Measurements from ENCODE around the gene CAT.

CAT gene

DNA sequence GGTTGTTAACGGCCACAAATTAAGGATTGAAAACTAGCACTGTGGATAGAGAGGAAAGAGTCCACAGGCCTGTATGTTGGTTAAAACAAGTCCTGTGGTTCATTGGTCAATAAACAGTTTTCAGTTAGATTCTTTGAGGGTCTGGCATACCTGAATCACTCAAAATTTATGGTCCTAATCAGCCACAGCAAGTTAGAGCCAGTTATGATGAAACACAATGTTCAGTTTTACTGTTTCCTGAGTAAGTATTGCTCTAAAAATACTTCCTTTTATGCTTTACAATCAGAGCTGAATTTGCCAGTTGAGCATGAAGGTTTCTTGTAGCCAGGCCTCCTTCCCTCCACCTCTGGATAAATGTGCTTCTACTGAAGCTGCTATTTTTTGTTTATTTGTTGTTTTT lies 12.9 kb upstream of the CAT start:
- DNase-seq (ENCODE audit: low spot score), result no peak

DNA sequence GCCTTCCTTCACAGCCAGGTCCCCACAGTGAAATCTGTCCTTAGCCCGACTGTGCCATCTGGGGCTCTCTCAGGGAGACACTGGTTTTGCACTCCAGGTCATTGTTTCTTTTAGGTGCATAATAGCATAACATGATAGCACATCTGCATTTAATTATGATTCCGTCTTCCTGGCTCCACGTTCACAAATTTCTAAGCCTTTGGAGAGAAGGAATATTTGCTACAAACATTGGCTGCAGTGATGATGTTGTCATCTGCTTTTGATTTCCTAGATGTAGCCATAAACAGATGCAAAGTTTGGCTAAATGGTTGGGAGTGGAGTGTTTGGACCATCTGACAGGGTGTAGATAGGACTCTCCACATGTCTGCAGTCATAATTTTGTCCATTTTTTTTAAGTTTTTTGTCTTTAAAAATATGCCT lies 12.0 kb upstream of the CAT start:
- no peak for DNase-seq (ENCODE audit: low spot score)

DNA sequence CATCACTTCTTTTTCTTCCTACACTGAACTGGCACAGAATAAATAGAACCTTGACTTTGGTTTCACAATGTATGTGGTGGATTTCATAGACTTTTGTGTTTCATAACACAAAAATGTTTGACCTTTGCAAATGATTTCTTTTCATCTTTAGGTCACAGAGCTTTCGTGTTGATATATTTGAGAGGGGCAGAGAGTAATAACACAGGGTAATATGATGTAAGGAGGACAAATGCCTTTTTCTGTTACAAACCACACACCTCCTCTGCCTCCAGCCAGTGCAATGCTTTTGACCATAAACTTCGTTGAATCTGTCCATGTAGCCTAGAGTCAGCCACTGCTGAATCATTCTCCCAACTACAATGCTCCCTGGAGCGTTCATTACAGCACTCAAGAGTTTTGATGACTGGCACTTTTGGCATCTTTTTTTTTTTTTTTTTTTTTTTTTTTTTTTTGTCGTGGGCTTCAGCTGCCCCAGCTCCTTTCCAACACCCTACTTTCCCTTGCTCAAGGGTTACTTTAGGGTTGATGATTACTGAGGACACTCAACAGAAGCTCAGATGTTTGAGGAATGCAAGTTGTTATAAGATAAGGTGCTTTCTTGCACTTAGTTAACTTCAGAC lies 11.4 kb upstream of the CAT start:
- no peak for DNase-seq (ENCODE audit: low spot score)

DNA sequence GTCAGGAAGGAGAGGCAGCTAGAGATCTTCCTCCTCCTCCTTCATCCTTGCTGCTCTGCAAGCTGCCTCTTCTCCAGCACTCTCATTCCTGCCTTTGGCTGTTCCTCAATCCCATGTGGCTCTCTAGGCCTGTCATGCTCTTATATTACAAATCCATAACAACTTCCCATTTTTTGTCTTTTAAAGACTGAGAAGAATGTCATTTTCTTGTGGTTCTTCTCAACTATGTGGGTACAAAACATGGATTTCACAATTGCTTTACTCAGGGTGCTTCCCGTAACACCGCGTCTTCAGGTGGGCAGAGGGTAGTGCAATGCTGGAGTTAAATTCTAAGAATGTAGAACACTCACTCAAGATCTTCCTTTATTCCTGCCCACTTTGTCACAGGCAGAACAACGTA lies 6.8 kb upstream of the CAT start:
- no peak for DNase-seq (ENCODE audit: low spot score)

DNA sequence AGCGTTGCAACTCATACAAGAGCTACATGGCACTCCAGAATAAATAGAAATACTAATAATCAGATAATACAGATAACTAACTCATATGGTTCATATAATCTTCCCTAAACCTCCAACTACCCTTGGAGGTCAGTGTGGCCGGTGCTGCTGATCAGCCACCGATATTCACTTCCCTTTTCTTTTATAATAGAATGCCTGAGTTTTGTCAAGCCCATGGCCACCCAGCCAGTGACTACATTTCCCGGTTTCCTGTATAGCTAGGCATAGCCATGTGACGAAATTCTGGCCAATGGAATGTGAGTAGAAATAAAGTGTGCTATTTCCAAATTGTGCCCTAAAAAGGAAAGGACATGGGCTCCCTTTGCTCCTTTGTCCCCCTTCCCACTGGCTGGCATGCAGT lies 5.9 kb upstream of the CAT start:
- DNase-seq (ENCODE audit: low spot score), result no peak

DNA sequence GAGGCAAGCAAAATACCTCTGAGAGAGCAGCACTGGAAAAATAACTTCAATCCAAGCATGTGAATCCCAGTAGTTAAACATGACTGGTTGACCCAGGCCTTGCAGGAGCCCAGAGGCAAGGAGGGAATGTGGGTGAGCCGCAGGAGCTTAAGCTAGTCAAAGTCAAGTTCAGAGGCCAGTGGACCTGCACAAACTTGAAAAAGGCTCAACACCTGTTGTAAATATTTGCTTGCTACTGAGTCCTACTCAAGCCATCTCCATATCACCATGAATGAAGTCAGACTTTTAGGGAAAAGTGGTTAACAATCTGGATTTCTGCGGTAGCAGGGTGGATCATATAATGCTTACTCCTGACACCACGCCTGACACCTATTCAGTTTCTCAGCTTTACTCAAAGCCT lies 4.8 kb upstream of the CAT start:
- no peak for DNase-seq (ENCODE audit: low spot score)

DNA sequence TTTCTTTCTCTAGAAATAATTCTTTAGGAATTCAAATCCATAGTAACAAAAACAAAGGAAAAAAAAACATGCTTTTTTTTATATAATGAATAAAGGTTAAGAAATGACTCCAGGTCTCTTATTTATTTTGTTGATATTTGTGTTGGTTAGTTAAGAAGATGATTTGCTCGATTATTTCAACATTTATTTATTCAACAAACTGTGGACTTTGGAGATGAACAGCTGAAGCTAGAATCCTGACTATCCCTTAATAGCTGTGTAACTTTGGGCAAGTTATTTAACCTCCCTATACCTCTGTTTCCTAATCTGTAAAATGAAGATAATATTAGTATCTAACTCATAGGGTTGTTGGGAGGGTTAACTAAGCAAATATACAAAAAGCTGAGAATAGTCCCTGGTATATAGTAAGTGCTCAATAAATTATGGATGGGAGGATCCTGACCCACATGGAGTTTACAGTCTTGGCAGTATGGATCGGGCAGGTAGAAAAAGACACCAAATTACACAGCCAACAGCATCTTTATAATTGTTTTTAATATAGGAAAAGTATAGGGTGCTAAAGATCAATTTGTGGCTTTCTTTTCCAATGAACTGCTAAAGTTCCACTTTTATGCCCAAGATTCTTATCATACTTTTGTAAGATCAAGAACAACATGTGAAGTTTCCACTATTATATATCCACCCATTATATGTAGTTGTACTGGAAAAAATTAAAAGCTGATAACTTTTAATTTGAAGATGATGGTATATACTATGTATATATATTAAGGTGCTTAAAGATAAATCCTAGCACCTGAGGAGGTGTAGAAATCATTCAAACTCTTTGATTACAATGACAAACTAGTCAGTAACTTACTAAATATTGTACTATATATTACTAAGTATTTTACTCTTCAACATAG lies 1.3 kb upstream of the CAT start:
- no peak for DNase-seq (ENCODE audit: low spot score)

DNA sequence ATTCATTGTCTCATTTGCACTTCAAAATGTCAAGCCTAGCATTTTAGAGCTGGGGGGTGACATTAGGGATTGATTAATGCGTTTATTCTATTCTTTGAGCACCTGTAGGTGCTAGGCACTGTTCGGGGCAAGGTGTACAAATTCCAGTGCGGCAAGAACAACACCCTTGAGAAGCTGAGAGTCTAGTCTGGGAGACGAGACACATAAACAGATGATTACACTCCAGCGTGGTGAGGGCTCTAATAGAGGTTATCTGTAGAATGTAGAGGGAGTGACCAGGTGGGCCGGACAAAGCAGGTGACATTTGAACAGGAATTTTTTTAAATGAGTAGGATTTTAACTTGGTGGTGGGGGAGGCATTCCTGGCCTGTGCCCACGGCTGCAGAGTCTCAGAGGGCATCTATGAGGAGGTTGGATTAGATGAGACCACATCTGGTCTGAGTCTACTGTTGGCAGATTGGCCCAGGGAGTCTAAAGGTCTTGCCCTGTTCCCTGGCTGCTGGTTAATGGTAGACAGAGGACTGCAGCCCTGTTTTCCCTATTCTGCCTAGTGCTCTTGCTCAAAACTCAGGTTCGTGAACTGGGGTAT lies 970 bp downstream of the CAT start:
- DNase-seq (ENCODE audit: low spot score), result no peak

DNA sequence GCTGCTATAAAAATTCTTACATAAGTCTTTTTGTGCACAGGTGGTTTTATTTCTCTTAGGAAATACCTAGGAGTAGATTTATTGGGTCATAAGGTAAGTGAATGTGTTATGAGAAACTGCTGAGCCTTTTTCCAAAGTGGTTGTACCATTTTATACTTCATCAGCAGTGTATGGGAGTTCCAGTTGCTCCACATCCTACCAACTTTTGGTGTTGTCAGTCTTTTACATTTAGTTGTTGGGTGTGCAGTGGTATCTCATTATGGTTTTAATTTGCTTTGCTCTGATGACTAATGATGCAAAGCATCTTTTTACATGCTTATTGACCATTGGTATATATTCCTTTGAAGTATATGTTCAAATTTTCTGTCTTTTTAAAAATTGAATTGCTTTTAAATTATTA lies 3.1 kb downstream of the CAT start:
- DNase-seq (ENCODE audit: low spot score), result no peak

DNA sequence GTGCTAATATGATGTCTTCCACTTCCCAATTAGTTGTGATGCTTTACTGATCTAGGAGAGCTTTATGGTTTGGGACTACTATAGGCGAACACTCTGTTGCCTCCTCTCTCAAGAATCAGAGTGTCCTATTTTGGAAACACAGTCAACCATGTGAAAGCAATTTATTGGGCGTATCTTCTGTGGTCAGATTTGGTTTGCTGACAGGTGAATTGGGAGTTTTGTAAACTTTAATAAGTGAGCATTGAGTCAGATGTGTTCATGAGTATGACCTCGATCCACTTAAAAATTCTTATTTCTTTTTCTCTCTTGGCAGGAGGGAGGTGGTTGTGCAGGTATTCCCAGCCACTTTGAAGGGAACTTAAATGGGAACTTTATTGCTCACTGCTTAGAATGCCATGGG lies 4.4 kb downstream of the CAT start:
- no peak for DNase-seq (ENCODE audit: low spot score)

DNA sequence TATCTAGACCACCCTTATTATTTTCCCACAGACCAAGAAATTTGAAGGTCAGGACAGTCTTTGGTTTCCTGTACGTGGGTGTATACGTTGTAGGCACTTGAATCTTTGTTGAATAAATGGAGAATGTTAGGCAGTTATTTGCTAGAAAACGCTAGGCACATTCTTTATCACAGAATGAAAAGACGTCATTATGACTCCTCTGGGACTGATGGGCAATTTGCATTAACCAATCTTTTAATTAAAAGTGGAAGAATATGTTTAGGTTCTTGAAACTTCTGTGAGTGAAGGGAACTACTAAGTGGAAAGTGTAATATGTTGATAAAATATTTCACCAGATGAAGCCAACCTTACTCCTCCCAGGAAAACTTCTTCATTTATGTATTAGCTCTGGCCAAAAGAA lies 5.7 kb downstream of the CAT start:
- DNase-seq (ENCODE audit: low spot score), result no peak

DNA sequence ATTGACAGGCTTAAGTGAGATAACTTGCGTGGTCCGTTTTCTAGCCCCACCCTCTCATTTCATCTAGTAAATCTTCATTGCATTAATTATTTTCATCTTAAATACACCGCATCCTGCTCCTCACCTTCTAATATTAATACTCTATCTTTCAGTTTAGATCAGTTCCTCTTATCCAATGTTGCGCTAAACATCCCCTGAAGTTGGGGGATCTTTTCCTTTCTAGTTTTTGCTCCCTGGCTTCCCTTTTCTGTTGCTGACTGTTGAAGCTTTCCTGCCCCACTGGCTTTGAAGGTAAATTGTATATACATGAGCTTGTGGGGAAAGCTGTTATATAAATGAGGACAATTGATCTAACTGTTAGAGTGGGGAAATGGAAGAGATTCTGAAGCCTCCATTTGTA lies 7.2 kb downstream of the CAT start:
- DNase-seq (ENCODE audit: low spot score), result no peak

DNA sequence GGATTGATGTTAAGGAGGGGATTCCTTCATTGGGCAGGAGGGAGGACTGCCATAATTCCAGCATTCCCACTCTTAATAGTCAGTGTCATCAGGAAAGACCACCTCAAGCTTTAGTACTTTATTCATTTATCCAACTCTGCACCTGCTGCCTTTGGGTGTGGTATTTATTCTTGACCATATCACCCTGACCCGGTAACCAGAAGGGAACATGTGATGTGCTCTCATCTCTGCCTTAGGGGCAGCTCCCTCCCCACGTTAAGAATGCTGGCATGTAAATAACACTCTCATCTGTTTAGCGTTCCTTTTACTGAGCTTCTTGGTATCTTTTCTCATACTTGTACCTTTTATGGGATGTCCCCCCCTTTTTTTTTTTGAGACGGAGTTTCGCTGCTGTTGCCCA lies 7.7 kb downstream of the CAT start:
- DNase-seq (ENCODE audit: low spot score), result no peak

DNA sequence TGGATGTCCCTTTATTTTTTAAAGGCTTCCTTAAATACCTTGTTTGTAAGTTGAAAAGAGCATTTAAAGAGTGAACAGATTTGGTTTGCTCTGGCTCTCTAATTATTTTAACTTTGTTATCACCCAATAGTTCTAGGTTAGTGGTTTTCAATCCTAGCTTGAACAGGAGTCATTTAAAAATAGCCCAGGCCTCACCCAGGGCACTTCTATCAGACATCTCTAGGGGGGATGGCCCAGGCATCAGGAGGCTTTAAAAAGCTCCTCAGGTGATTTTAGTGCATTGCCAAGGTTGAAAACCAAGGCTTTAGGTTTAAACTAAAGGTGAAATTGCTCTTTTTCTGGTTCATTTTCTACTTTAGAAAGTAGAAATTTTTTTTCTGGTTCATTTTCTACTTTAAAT lies 8.3 kb downstream of the CAT start:
- no peak for DNase-seq (ENCODE audit: low spot score)

DNA sequence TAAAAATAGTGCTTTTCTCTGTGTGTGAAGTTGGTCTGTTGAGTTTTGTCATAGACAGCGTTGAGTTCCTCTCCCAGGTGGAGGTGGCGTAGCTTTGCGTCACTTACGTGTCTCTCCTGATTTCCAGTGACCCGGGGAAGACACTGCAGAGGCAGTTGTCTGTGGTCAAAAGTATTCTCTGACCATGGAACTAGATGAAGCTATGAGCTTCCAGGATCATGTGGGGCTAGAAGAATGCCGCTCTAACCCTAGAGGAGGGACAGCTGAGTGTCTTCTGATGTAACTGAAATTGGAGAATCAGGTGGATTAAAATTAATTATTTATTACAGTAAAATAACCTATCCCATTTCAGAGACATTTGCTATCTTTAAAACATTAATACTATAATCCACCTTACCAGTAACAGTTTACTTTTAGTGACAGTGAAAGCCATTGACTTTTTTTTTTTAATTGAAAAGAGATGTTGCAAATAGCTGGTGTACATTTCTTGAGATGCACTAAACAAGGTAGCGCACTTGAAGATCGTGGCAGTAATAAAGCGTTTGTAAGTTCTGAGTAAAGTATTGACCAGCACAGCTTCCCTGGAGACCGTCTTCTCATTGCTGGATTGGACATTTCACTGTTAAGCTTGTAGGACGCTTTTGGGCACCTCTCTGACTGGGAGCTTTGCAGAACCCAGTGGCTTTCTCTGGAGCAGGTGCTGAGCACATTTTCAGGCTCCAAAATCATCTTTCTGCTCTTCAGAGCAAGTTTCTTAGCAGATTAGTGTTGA lies 9.7 kb downstream of the CAT start:
- DNase-seq (ENCODE audit: low spot score), result no peak

DNA sequence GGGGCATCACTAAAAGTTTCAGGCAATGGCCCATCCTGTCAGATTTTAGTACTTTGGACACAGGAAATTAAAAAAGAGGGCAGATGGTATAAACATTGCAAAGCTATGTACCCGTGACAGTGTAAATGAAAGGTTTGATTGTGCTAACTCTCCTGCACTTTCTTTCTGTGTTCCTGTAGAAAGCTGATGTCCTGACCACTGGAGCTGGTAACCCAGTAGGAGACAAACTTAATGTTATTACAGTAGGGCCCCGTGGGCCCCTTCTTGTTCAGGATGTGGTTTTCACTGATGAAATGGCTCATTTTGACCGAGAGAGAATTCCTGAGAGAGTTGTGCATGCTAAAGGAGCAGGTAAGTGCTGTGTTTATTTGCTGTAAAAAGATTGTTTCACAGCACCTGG lies 10.3 kb downstream of the CAT start:
- DNase-seq (ENCODE audit: low spot score), result no peak

DNA sequence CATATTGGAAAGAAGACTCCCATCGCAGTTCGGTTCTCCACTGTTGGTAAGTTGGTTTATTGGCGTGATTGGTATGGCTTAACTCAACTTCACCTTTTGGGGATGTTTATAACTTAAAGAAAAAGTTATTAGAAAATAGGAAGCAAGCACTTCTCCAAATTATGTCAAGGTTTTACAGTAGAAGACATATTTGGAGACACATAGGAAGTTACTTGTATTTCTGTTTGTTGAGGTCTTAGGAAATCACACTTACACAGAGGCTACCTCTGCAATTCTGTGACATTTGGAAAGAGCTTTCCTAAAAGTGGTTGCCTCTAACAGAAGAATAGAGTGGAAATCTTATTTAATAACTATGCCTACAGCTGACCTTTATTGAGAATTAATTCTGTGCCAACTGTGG lies 12.3 kb downstream of the CAT start:
- DNase-seq (ENCODE audit: low spot score), result no peak

DNA sequence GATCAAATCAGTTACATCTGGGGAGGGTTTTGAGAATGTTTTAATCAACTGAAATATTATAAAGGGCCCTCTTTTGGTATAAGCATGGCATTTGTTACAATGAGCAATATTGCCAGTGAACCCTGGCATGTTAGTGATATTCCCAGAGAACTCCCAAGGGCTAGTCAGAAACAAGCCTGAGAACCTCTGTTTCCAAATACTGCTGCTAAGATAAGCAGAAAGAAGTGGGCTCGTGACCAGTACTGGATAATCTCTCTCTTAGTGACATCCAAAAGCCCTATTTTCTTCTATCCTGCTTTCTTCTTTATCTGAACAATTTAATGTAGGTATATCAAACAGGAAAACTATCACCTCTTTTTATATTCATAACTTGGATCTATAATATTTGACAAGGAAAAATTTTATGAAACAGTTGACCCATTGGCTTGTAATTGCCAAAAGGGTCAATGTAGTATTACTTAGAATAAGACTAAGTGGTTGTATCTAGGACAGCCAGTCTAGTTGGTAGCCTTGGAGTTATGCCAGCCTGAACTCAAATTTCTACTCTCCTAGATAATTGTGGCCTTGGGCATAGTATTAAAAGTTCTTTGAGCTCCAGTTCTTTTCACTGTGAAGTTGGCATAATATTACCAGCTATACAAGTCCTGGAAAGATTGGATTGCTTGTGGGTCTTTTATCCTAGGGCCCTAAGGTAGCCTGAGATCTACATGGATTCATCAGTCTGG lies 15.7 kb downstream of the CAT start:
- peak; percentile 15 for DNase-seq (ENCODE audit: low spot score)

DNA sequence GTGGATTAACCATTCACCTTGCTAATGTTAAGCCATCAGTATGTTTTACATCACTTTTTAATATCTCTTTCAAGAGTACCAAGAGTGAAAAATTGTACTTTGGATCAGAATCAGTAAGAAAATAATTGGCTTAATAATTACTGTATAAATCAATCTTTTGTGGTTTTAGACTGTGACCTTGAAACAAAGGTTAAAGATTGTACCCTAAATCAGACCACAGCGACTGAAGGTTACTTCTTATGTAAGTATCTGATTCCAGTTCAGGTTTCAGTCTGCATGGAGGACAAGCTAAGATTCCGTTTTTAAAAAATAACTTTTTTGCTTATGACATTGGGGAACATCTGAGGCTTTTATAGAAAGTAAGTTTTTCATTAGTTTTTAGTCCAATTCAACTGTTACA lies 18.9 kb downstream of the CAT start:
- DNase-seq (ENCODE audit: low spot score), result no peak

DNA sequence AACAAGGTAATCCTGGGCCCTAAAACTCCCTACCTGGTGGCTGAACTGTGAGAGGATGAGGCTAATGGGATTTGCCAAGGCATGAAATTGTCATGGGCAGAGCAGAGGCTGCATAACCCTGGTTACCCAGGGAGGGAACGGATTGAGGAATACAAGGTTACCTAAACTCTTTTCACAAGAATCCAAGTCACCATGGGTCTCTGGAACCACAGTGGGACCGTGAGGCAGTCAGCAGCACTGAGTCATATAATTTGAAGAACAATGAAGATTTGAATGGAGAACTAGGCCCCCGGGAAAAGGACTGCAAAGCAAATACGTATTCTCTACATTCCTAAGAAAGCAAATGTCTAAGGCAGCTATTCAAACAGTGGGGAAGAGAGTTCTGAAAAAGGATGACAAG lies 19.8 kb downstream of the CAT start:
- DNase-seq (ENCODE audit: low spot score), result no peak

DNA sequence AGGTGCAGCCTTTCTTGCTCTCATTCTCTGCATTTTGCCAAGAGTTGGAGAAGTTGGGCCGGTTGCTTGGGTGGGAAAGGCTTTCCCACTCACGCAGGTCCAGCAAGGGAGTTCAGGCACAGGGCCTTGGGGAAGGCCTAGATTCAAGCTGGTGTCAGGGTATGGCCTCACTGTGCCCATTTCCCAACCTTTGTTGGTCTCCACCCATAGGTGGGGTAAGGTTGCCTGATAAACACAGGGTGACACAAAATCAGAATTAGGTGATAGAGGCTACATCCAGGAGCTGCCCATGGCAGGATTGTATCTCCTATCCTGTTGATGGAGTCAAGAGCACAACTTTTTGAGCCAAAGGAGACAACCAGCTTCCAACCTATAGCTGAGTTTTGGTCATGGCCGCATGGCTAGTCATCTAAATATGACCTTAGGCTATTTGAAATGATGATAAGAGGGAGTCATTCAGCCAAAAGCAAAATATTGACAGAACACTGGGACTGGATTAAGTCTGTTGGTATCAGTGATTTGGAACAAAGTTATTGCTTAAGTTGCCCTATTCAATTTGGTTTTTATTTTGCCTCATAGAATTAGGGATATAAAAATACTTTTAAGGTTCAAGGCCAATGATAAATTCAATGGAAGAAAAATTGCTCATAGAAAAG lies 20.9 kb downstream of the CAT start:
- DNase-seq (ENCODE audit: low spot score), result no peak

DNA sequence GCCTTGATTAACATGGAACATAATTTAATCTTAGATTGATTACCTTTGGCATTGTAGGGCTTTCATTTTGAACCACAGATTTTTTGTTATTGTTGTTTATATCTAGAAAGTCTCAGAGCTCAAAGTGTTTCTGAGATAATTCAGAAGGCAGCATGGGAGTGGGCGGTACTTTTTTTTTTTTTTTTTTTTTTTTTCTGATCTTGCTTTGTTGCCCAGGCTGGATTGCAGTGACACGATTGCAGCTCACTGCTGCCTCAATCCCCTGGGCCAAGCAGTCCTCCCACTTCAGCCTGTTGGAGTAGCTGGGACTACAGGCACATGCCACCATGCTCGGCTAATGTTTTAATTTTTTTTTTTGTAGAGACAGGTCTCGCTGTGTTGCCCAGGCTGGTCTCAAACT lies 21.5 kb downstream of the CAT start:
- DNase-seq (ENCODE audit: low spot score), result no peak
